ENCODE data around the gene RXYLT1. TPM values are rescaled to one million over a fixed set of nuclear protein-coding genes. Genes with fewer than 3 reads are reported as not detected.

Gene RXYLT1
- polyA plus RNA-seq, 1 donor (not counting 4 experiments of a cell fraction or from before 2014, with no cell fraction given) = 17.0 TPM

GRCh38 chr12:63811755-63812154 lies 32.0 kb downstream of the RXYLT1 start:
- FAIRE-seq (no peak), DNase-seq (ENCODE audit: low read depth, low spot score) (no peak)
- no peak overlapping the region for H3K4me2 ChIP-seq (ENCODE audit: control insufficient read depth, extremely low read depth, insufficient read depth, low read depth, low read length)
- H3K4me3 ChIP-seq (ENCODE audit: control insufficient read depth in 2 of 3, extremely low read depth in 1 of 3, insufficient read depth in 2 of 3, low read depth in 1 of 3, low read length in 3 of 3) = no peak overlapping the region
- no peak overlapping the region for H3K27ac ChIP-seq (ENCODE audit: control insufficient read depth, insufficient read depth, low read length)
- no peak overlapping the region for H2AFZ ChIP-seq (ENCODE audit: control insufficient read depth, low read length)
- H4K20me1 ChIP-seq (ENCODE audit: control insufficient read depth, extremely low read depth, insufficient read depth, low read length) = no peaks in the 10 kb centered on the region
- H3K4me1 ChIP-seq (ENCODE audit: control insufficient read depth, extremely low read depth, insufficient read depth, low read length) = no peaks in the 10 kb centered on the region
- H3K9ac ChIP-seq (ENCODE audit: control insufficient read depth, extremely low read depth, insufficient read depth, low read length) = no peak overlapping the region
- dilution Hi-C loops (cut with MboI; ENCODE audit: extremely low pct_ligation_motif_present, low sequenced_read_pairs) = no loop called here
- H3K36me3 ChIP-seq (ENCODE audit: control insufficient read depth in 2 of 2, extremely low read depth in 1 of 2, insufficient read depth in 2 of 2, low read length in 2 of 2) = peaks cover 0 to 2% of the 10 kb centered on the region in 2 experiments
- no peaks in the 10 kb centered on the region for H3K27me3 ChIP-seq (ENCODE audit: control insufficient read depth, extremely low read depth, insufficient read depth, low read length)
- no peaks in the 10 kb centered on the region for H3K9me3 ChIP-seq (ENCODE audit: control insufficient read depth, low read depth, low read length)
- H3K9me1 ChIP-seq (ENCODE audit: control insufficient read depth, extremely low read depth, insufficient read depth, low read length) = no peaks in the 10 kb centered on the region
- no peaks in the 10 kb centered on the region for H3K79me2 ChIP-seq (ENCODE audit: control insufficient read depth, insufficient read depth, low read length)
- no peak for TF ChIP-seq CTCF (optimal IDR thresholded peaks at IDR 0.05 in 1 of 3, IDR thresholded peaks at IDR 0.05 in 1 of 3, conservative IDR thresholded peaks at IDR 0.05 in 1 of 3; ENCODE audit: extremely low read depth in 1 of 3, insufficient read depth in 2 of 3, low read length in 3 of 3)

GRCh38 chr12:63814146-63814772 lies 34.5 kb downstream of the RXYLT1 start:
- H3K36me3 ChIP-seq (ENCODE audit: control insufficient read depth in 2 of 2, extremely low read depth in 1 of 2, insufficient read depth in 2 of 2, low read length in 2 of 2) = no peaks in the 10 kb centered on the region
- TF ChIP-seq CTCF (optimal IDR thresholded peaks at IDR 0.05 in 1 of 3, IDR thresholded peaks at IDR 0.05 in 1 of 3, conservative IDR thresholded peaks at IDR 0.05 in 1 of 3; ENCODE audit: extremely low read depth in 1 of 3, insufficient read depth in 2 of 3, low read length in 3 of 3) = no peak
- TF ChIP-seq EZH2 (IDR thresholded peaks at IDR 0.05; ENCODE audit: low read length) = no peak
- no peak overlapping the region for H3K9ac ChIP-seq (ENCODE audit: control insufficient read depth, extremely low read depth, insufficient read depth, low read length)
- H3K27ac ChIP-seq (ENCODE audit: control insufficient read depth, insufficient read depth, low read length) = no peak overlapping the region
- H3K27me3 ChIP-seq (ENCODE audit: control insufficient read depth, extremely low read depth, insufficient read depth, low read length) = no peaks in the 10 kb centered on the region
- H3K4me2 ChIP-seq (ENCODE audit: control insufficient read depth, extremely low read depth, insufficient read depth, low read depth, low read length) = no peak overlapping the region
- no peaks in the 10 kb centered on the region for H4K20me1 ChIP-seq (ENCODE audit: control insufficient read depth, extremely low read depth, insufficient read depth, low read length)
- H3K9me3 ChIP-seq (ENCODE audit: control insufficient read depth, low read depth, low read length) = no peaks in the 10 kb centered on the region
- dilution Hi-C loops (cut with MboI; ENCODE audit: extremely low pct_ligation_motif_present, low sequenced_read_pairs) = no loop called here
- H2AFZ ChIP-seq (ENCODE audit: control insufficient read depth, low read length) = no peak overlapping the region
- DNase-seq (ENCODE audit: low read depth, low spot score) (no peak), FAIRE-seq (no peak)
- no peak overlapping the region for H3K4me3 ChIP-seq (ENCODE audit: control insufficient read depth in 2 of 3, extremely low read depth in 1 of 3, insufficient read depth in 2 of 3, low read depth in 1 of 3, low read length in 3 of 3)
- H3K4me1 ChIP-seq (ENCODE audit: control insufficient read depth, extremely low read depth, insufficient read depth, low read length) = no peaks in the 10 kb centered on the region
- no peaks in the 10 kb centered on the region for H3K9me1 ChIP-seq (ENCODE audit: control insufficient read depth, extremely low read depth, insufficient read depth, low read length)
- H3K79me2 ChIP-seq (ENCODE audit: control insufficient read depth, insufficient read depth, low read length) = no peaks in the 10 kb centered on the region

All from keratinocyte (primary cell).